HCT116 (cell line): ENCODE measurements around the gene SMOC1.

Source experiments
- ATF3 ChIP-seq: IDR thresholded peaks from 2 replicates; pipeline ENCODE4 v1.6.1; 2012
- CTCF ChIP-seq, 3 experiments: fragments of 200-600 bp in 1 of 3; sonication (generic) in 1 of 3; IDR thresholded peaks in 2 of 3; conservative IDR thresholded peaks in 1 of 3; 2 replicates each; pipeline ENCODE4 v1.5.1; 2012 to 2017; ENCODE audit warnings: low read depth in 2 of 3, low read length in 2 of 3, antibody characterized with exemption in 1 of 3, borderline replicate concordance in 1 of 3, control low read depth in 1 of 3, mild to moderate bottlenecking in 1 of 3, mixed read lengths in 1 of 3, mixed run types in 1 of 3, moderate library complexity in 1 of 3; ENCODE audit not compliant: insufficient read depth in 1 of 3
- MAX ChIP-seq: IDR thresholded peaks from 2 replicates; pipeline ENCODE4 v1.6.1; 2012
- POLR2A ChIP-seq: IDR thresholded peaks from 2 replicates; pipeline ENCODE4 v1.7.0; 2011; ENCODE audit warnings: borderline replicate concordance; ENCODE audit not compliant: insufficient read depth, insufficient read length; ENCODE audit errors: extremely low read depth
- POLR2AphosphoS5 ChIP-seq: IDR thresholded peaks from 2 replicates; pipeline ENCODE4 v1.6.1; 2011; ENCODE audit warnings: mild to moderate bottlenecking, low read depth, low read length, moderate library complexity
- REST ChIP-seq: IDR thresholded peaks from 2 replicates; pipeline ENCODE4 v1.6.1; 2012; ENCODE audit warnings: low read depth
- SRF ChIP-seq: IDR thresholded peaks from 2 replicates; pipeline ENCODE4 v1.6.1; 2012; ENCODE audit warnings: low read depth
- TCF7L2 ChIP-seq: IDR thresholded peaks from 2 replicates; pipeline ENCODE4 v1.7.0; 2011; ENCODE audit warnings: borderline replicate concordance, inconsistent platforms; ENCODE audit not compliant: insufficient read depth, insufficient read length; ENCODE audit errors: extremely low read depth

- TF ChIP-seq CTCF (IDR thresholded peaks at IDR 0.05 in 2 of 3, conservative IDR thresholded peaks at IDR 0.05 in 1 of 3; ENCODE audit: borderline replicate concordance in 1 of 3, insufficient read depth in 1 of 3, low read depth in 2 of 3, low read length in 2 of 3) (no peak), TCF7L2 (no peak), REST (no peak), ATF3 (no peak), MAX (no peak), SRF (no peak), POLR2A (no peak), POLR2AphosphoS5 (no peak)
Observed at GRCh38 chr14:70021548-70022220, 142.5 kb downstream of the SMOC1 start.
